ENCODE results near the gene OR7G2.

GRCh38 chr19:9139609-9140158 is 32.4 kb upstream of the OR7G2 start:
- no peak for TF ChIP-seq CTCF (IDR thresholded peaks at IDR 0.05; ENCODE audit: low read depth, low read length)
- no peak for TF ChIP-seq EZH2phosphoT487 (IDR thresholded peaks at IDR 0.05; ENCODE audit: low read depth)

All from OCI-LY3 (cell line).